IPS-15b (cell line): Measurements from ENCODE around the gene HSPA4.
"Not testable (repeated sequence)": the region's sequence is repeated elsewhere in the genome, so short reads cannot be mapped to it uniquely, and the experiment has no call there.

Source experiments
- H3K27me3 ChIP-seq: one replicate; pipeline ENCODE4 v1.6.1; 2013; ENCODE audit warnings: low read length; ENCODE audit not compliant: control insufficient read depth, insufficient read depth
- H3K36me3 ChIP-seq: one replicate; pipeline ENCODE4 v1.6.1; 2013; ENCODE audit warnings: low read length; ENCODE audit not compliant: control insufficient read depth, insufficient read depth
- H3K4me1 ChIP-seq: one replicate; pipeline ENCODE4 v1.6.1; 2013; ENCODE audit warnings: mild to moderate bottlenecking, low read length; ENCODE audit not compliant: control insufficient read depth, insufficient read depth
- H3K4me3 ChIP-seq: one replicate; pipeline ENCODE4 v1.5.1; 2013; ENCODE audit warnings: low read depth, low read length
- H3K9ac ChIP-seq: one replicate; pipeline ENCODE4 v1.6.1; 2013; ENCODE audit warnings: low read depth, mild to moderate bottlenecking, low read length
- H3K9me3 ChIP-seq: one replicate; pipeline ENCODE4 v1.6.1; 2013; ENCODE audit warnings: mild to moderate bottlenecking, low read length; ENCODE audit not compliant: control insufficient read depth, insufficient read depth

The HSPA4 gene

GRCh38 chr5:133051542-133052316 lies at the start of gene HSPA4:
Gene HSPA4 (plus strand): TSS chr5:133052013. CDS start chr5:133052251, 238 bp downstream.
- peak within 1 kb of the TSS; percentile 100 for H3K9ac ChIP-seq
- no peaks in the 10 kb centered on the region for H3K27me3 ChIP-seq
- peak within 1 kb of the TSS; percentile 98 for H3K4me3 ChIP-seq
- H3K9me3 ChIP-seq, result no peaks in the 10 kb centered on the region
- H3K4me1 ChIP-seq, result peaks cover 19% of the 10 kb centered on the region
- peaks cover 6% of the 10 kb centered on the region for H3K36me3 ChIP-seq

DNA sequence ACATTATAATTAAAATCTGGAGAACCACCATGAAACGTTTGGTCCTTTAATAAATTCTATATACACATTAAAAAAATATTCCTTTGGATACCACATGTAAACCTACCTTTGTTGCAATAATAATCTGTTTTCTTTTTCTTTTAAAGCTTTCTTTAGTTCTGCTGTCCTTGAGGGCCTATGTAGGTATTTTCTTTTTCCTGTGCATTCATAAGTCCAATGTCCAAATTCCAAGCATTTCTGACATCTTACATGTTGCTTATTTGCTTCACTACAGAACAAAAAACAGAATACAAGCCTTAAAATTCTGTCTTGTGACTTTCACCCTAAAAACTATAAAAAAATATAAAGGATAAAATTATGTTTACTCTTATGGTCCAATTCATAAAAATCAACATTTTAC lies 45.2 kb upstream of the HSPA4 start:
- Histone ChIP-seq H3K27me3 (no peaks in the 10 kb centered on the region), H3K4me3 (no peak overlapping the region), H3K9me3 (no peaks in the 10 kb centered on the region), H3K36me3 (peaks cover 5% of the 10 kb centered on the region), H3K4me1 (no peaks in the 10 kb centered on the region), H3K9ac (no peak overlapping the region)

DNA sequence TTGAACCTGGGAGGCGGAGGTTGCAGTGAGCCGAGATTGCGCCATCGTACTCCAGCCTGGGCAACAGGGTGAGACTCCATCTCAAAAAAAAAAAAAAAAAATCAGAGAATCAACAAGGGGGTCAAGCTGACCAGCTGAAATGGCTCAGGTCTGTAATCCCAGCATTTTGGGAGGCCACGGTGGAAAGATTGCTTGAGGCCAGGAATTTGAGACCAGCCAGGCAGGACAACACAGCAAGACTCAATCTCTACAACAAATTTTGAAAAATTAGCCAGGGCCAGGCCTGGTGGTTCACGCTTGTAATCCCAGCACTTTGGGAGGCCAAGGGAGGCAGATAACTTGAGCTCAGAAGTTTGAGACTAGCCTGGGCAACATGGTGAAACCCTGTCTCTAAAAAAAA lies 43.4 kb upstream of the HSPA4 start:
- not testable (repeated sequence) for H3K4me1 ChIP-seq, H3K9me3 ChIP-seq, H3K36me3 ChIP-seq, H3K9ac ChIP-seq, H3K4me3 ChIP-seq, H3K27me3 ChIP-seq

DNA sequence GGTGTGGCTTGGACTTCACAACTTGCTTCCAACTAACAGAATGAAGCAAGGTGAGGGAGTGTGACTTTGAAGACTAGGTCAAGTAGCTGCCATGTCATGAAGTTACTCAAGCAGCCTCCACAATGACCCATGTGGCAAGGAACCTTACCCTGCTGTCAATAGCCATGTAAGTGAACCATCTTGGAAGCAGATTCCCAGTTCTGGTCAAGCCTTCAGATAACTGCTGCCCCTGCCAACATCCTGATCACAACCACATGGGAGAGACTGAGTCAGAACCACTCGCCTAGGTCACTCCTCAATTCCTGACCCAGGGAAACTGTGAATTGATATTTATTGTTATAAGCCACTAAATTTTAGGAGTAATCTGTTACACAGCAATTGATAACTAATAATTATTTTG lies 36.3 kb upstream of the HSPA4 start:
- H3K4me1 ChIP-seq, result no peaks in the 10 kb centered on the region
- H3K36me3 ChIP-seq, result no peaks in the 10 kb centered on the region
- H3K4me3 ChIP-seq, result no peak overlapping the region
- H3K9ac ChIP-seq, result no peak overlapping the region
- H3K9me3 ChIP-seq, result no peaks in the 10 kb centered on the region
- H3K27me3 ChIP-seq, result no peaks in the 10 kb centered on the region

DNA sequence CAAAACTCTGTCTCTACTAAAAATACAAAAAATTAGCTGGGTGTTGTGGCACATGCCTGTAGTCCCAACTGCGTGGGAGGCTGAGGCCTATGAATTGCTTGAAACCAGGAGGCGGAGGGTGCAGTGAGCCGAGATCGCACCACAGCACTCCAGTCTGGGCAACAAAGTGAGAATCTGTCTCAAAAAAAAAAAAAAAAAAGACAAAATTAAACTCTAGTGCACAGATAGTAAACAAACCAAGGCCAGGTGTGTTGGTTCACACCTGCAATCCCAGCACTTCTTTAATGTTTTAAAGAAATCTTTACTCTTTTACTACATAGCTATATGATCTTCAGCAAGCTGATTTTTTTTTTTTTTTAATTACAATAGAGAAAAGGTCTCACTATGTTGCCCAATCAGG lies 33.8 kb upstream of the HSPA4 start:
- no peaks in the 10 kb centered on the region for H3K27me3 ChIP-seq
- no peak overlapping the region for H3K9ac ChIP-seq
- H3K4me1 ChIP-seq, result no peaks in the 10 kb centered on the region
- no peak overlapping the region for H3K4me3 ChIP-seq
- H3K36me3 ChIP-seq, result no peaks in the 10 kb centered on the region
- H3K9me3 ChIP-seq, result no peaks in the 10 kb centered on the region

DNA sequence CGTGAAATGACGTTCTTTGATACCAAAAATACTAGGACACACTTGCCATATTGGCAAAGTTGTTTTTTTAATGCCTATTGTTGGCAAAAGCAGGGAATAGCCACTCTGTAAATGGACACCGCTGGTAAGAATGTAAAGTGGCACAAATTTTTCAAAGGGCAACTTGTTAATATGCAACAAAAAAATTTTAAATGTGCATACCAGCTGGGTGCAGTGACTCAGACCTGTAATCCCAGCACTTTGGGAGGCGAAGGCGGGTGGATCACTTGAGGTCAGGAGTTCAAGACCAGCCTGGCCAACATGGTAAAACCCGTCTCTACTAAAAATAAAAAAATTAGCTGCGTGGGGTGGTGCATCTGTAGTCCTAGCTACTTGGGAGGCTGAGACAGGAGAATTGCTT lies 32.3 kb upstream of the HSPA4 start:
- H3K9me3 ChIP-seq, H3K4me1 ChIP-seq, H3K4me3 ChIP-seq, H3K36me3 ChIP-seq, H3K9ac ChIP-seq, H3K27me3 ChIP-seq: not testable (repeated sequence)

DNA sequence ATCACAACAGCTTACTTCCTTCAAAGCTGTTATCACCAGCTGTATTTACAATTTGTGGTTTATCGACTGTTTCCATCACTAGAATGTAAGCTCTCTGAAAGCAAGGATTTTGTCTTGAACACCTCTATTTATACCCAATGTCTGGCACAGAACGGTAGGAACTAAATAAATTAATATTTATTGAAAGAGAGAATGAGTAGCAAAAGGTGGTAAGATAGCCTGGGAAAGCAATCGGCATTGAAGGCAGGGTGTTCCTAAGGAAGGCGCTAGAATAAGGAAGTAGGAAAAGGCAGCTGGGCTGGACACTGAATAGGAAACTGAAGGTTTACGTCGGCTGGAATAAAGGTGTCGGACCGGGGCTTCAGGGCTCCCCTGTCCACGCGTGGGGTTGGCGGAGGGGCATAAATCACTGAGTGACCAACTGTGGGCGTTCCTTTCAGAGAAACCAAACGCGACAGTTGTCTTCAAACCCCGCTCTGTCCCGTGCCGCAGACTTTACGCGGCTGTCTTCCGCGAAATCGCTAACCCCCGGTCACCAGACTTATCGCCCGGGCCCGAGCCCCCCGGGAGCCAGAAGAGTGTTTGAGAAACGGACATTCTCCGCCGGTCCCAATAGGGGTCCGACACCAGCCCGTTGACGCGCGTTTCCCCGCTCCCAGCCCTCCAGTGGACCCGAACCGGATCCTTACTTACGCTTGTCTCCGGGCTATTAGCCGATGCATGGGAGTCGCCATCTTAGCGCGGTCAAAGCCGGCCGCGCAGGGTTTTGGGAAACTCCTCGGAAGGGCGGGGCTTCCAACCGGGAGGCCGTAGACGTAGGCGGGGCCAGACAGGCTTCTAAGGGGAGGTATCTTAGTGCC lies 25.8 kb upstream of the HSPA4 start, which contains the start of gene ZCCHC10:
ZCCHC10 (minus strand) TSS at position 746 of the 860 bp plus-strand sequence; CDS start at position 734, 12 bp downstream.
- Histone ChIP-seq H3K9me3 (no peaks in the 10 kb centered on the region), H3K4me1 (peaks cover 3% of the 10 kb centered on the region), H3K27me3 (no peaks in the 10 kb centered on the region), H3K4me3 (peak within 1 kb of the TSS; percentile 97), H3K36me3 (no peaks in the 10 kb centered on the region), H3K9ac (peak within 1 kb of the TSS; percentile 93)

DNA sequence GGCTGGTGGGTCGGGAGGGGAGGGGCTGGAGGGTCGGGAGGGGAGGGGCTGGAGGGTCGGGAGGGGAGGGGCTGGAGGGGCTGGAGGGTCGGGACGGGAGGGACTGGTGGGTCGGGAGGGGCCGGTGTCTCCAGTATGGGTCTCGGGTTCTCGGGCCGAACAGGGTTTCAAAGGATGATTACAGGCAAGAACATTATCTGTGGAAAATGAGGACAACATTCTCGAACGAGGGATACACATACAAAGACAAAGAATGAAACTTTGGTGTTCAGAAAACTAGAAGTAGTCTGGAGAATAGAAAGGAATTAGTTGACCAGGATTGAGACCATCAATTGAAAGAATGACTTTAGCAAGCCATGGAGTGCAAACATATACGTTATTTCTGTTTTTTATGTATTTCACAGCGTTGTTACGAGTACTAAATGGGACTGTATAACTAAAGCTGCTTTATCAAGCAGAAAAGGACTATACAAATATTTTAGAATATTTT lies 25.1 kb upstream of the HSPA4 start:
- H3K4me3 ChIP-seq, result peak overlapping the region; percentile 43
- peaks cover 3% of the 10 kb centered on the region for H3K4me1 ChIP-seq
- no peaks in the 10 kb centered on the region for H3K36me3 ChIP-seq
- H3K9me3 ChIP-seq, result no peaks in the 10 kb centered on the region
- no peak overlapping the region for H3K9ac ChIP-seq
- H3K27me3 ChIP-seq, result no peaks in the 10 kb centered on the region

- Histone ChIP-seq H3K9ac (no peak overlapping the region), H3K27me3 (no peaks in the 10 kb centered on the region), H3K9me3 (no peaks in the 10 kb centered on the region), H3K4me3 (no peak overlapping the region), H3K36me3 (no peaks in the 10 kb centered on the region), H3K4me1 (peaks cover 3% of the 10 kb centered on the region)
Measured at GRCh38 chr5:133029416-133029815, 22.4 kb upstream of the HSPA4 start.

- Histone ChIP-seq H3K9me3 (no peaks in the 10 kb centered on the region), H3K4me1 (peaks cover 3% of the 10 kb centered on the region), H3K36me3 (no peaks in the 10 kb centered on the region), H3K4me3 (no peak overlapping the region), H3K9ac (no peak overlapping the region), H3K27me3 (no peaks in the 10 kb centered on the region)
Measured at GRCh38 chr5:133030343-133031005, 21.3 kb upstream of the HSPA4 start.

GRCh38 chr5:133032852-133033742 lies 18.7 kb upstream of the HSPA4 start:
- Histone ChIP-seq H3K9me3 (no peaks in the 10 kb centered on the region), H3K36me3 (no peaks in the 10 kb centered on the region), H3K4me3 (no peak overlapping the region)

More at GRCh38 chr5:133032852-133033742, 18.7 kb upstream of the HSPA4 start:
- H3K4me1 ChIP-seq, result no peaks in the 10 kb centered on the region
- H3K9ac ChIP-seq, result no peak overlapping the region
- H3K27me3 ChIP-seq, result no peaks in the 10 kb centered on the region
